CD4-positive, alpha-beta T cell treated with Interleukin-10 for 1 hour (primary cell): ENCODE measurements around the gene HOXB7.
A peak's percentile ranks its signal among the peaks of the same experiment; 100 is the strongest.

ENCODE experiments used
- DNase-seq: peaks from one replicate; pipeline ENCODE4 v3.0.0-alpha.2; 2020

The HOXB7 gene

GRCh38 chr17:48622857-48623256 is 12.0 kb upstream of the HOXB7 start:
- DNase-seq = no peak

GRCh38 chr17:48621410-48622392 is 10.9 kb upstream of the HOXB7 start:
- DNase-seq = no peak

GRCh38 chr17:48620461-48621139 is 9.8 kb upstream of the HOXB7 start:
- DNase-seq = no peak

- no peak for DNase-seq
These were observed 9.1 kb upstream of the HOXB7 start for GRCh38 chr17:48619826-48620449.

GRCh38 chr17:48618256-48618896 is 7.6 kb upstream of the HOXB7 start:
- DNase-seq = peak; percentile 86

- DNase-seq = no peak
These were observed 6.8 kb upstream of the HOXB7 start for GRCh38 chr17:48617471-48618255.

GRCh38 chr17:48616717-48617470 is 6.1 kb upstream of the HOXB7 start:
- no peak for DNase-seq

GRCh38 chr17:48615963-48616716 is 5.3 kb upstream of the HOXB7 start:
- no peak for DNase-seq

GRCh38 chr17:48615047-48615962 is 4.5 kb upstream of the HOXB7 start, which contains the start of gene HOXB8:
Gene HOXB8, minus strand, starts transcription at chr17:48615292. Its CDS starts 588 bp downstream, at chr17:48614704.
- DNase-seq = no peak

GRCh38 chr17:48613862-48614694 is 3.3 kb upstream of the HOXB7 start:
- DNase-seq = no peak

GRCh38 chr17:48612854-48613691 is 2.3 kb upstream of the HOXB7 start:
- peak; percentile 54 for DNase-seq

GRCh38 chr17:48612456-48612853 is 1.6 kb upstream of the HOXB7 start:
- DNase-seq = no peak

GRCh38 chr17:48611681-48612455 is 1.1 kb upstream of the HOXB7 start:
- no peak for DNase-seq

- DNase-seq = no peak
These were observed 396 bp upstream of the HOXB7 start for GRCh38 chr17:48611213-48611612.

- DNase-seq = no peak
These were observed 997 bp downstream of the HOXB7 start for GRCh38 chr17:48609759-48610281.

GRCh38 chr17:48609033-48609432 is 1.8 kb downstream of the HOXB7 start:
- no peak for DNase-seq

GRCh38 chr17:48608494-48608834 is 2.4 kb downstream of the HOXB7 start:
- DNase-seq = no peak
